GM12878 (cell line): ENCODE data around the gene FCF1. TPM values are rescaled to one million over a fixed set of nuclear protein-coding genes. Genes with fewer than 3 reads are reported as not detected.

Experiments used
- ATAC-seq: fragments of 200-7000 bp; cut with Tn5 transposase; 3 replicates; pipeline ENCODE4 v1.9.1; 2020; ENCODE audit warnings: mild to moderate bottlenecking, moderate library complexity
- BruUV-seq: library from RNA; stranded (reverse); fragments of 400-500 nt; replicated peaks from 2 replicates; lab custom pipeline; 2021; lab: Mats Ljungman, UMichigan
- CTCF ChIA-PET: fragments of 300-600 bp; sonication (Branson Sonifier 250); formaldehyde crosslinking; extraction: SDS; loops from one replicate; lab custom pipeline; 2021; ENCODE audit warnings: inconsistent platforms; lab: Yijun Ruan, JAX
- POLR2A ChIA-PET: fragments of 350-600 bp; formaldehyde crosslinking; extraction: SDS; loops from one replicate; lab custom pipeline; 2021; ENCODE audit warnings: inconsistent platforms; lab: Charles Lee
- RAD21 ChIA-PET: fragments of 300-600 bp; sonication (Branson Sonifier 250); formaldehyde crosslinking; loops from one replicate; lab custom pipeline; 2023; ENCODE audit warnings: antibody characterized with exemption; ENCODE audit not compliant: unreplicated experiment; lab: Charles Lee
- SMC1A ChIA-PET: fragments of 300-600 bp; sonication (Branson Sonifier 250); formaldehyde crosslinking; loops from one replicate; lab custom pipeline; 2023; ENCODE audit not compliant: unreplicated experiment, uncharacterized antibody; lab: Charles Lee
- DNase-seq: peaks from one replicate; pipeline ENCODE4 v3.0.0-alpha.2; 2011; ENCODE audit warnings: low read depth, low spot score
- FAIRE-seq: peaks from 3 replicates; lab custom pipeline; 2011; peaks lifted over from hg19 to GRCh38; lab: Jason Lieb, UNC
- H2AFZ ChIP-seq: 2 replicates; pipeline ENCODE4 v1.6.0; 2011; ENCODE audit warnings: low read depth, low read length, control low read depth; ENCODE audit not compliant: control insufficient read depth
- H3K27ac ChIP-seq: 2 replicates; pipeline ENCODE4 v1.5.1; 2011; ENCODE audit warnings: control low read depth; ENCODE audit not compliant: control insufficient read depth, insufficient read depth
- H3K27me3 ChIP-seq, 2 experiments: replicated peaks in 1 of 2; 2 replicates each; pipeline versions ENCODE4 v1.6.0 to v1.6.1; 2011; ENCODE audit warnings: low read length in 1 of 2; ENCODE audit not compliant: control insufficient read depth in 2 of 2, insufficient read depth in 2 of 2
- H3K36me3 ChIP-seq, 2 experiments: 2 replicates each; pipeline ENCODE4 v1.5.1; 2011; ENCODE audit warnings: low read length in 1 of 2; ENCODE audit not compliant: control insufficient read depth in 2 of 2, insufficient read depth in 2 of 2
- H3K4me1 ChIP-seq: 2 replicates; pipeline ENCODE4 v1.6.1; 2011; ENCODE audit warnings: mild to moderate bottlenecking, low read length, moderate library complexity, mixed read lengths; ENCODE audit not compliant: control insufficient read depth, insufficient read depth
- H3K4me2 ChIP-seq: 2 replicates; pipeline ENCODE4 v1.6.0; 2011; ENCODE audit warnings: control low read depth; ENCODE audit not compliant: control insufficient read depth, insufficient read depth
- H3K4me3 ChIP-seq: fragments of 200-600 bp; sonication (generic); 2 replicates; pipeline ENCODE4 v1.5.1; 2016
- H3K79me2 ChIP-seq: 2 replicates; pipeline ENCODE4 v1.6.0; 2011; ENCODE audit warnings: low read length; ENCODE audit not compliant: control insufficient read depth, insufficient read depth
- H3K9ac ChIP-seq: 2 replicates; pipeline ENCODE4 v1.8.0; 2011; ENCODE audit warnings: low read length, control low read depth, mixed read lengths; ENCODE audit not compliant: control insufficient read depth, insufficient read depth
- H3K9me3 ChIP-seq: replicated peaks from 3 replicates; pipeline ENCODE4 v1.5.1; 2011; ENCODE audit warnings: mild to moderate bottlenecking, low read length; ENCODE audit not compliant: control insufficient read depth, insufficient read depth
- H4K20me1 ChIP-seq: 2 replicates; pipeline ENCODE4 v1.6.0; 2011; ENCODE audit not compliant: control insufficient read depth, insufficient read depth
- FOS ChIP-seq: IDR thresholded peaks from 3 replicates; pipeline ENCODE4 v1.6.1; 2011; ENCODE audit warnings: borderline replicate concordance; ENCODE audit not compliant: insufficient read length; ENCODE audit errors: extremely low read depth
- PAX8 ChIP-seq: fragments of 450-650 bp; IDR thresholded peaks from 2 replicates; pipeline ENCODE4 v1.6.1; 2017; ENCODE audit warnings: mild to moderate bottlenecking, moderate library complexity
- PML ChIP-seq: IDR thresholded peaks from 2 replicates; pipeline ENCODE4 v1.6.1; 2012; ENCODE audit warnings: low read length, inconsistent platforms
- REST ChIP-seq: IDR thresholded peaks from 2 replicates; pipeline ENCODE4 v1.6.1; 2012; ENCODE audit warnings: mild to moderate bottlenecking, low read depth, low read length
- RFX5 ChIP-seq: IDR thresholded peaks from 2 replicates; pipeline ENCODE4 v1.6.1; 2011; ENCODE audit warnings: low read depth, low read length, improper control_type of control experiment
- SMAD5 ChIP-seq: IDR thresholded peaks from 2 replicates; pipeline ENCODE4 v1.6.1; 2016; ENCODE audit warnings: antibody characterized with exemption, low read depth
- WGBS: methylation state at CpG from one replicate; pipeline ENCODE4 v1.1.6; 2016; ENCODE audit warnings: low lambda C conversion rate; ENCODE audit not compliant: insufficient replicate concordance, insufficient coverage; ENCODE audit errors: missing lambda C conversion rate; 5-methylcytosine and 5-hydroxymethylcytosine counted together
- in situ Hi-C: fragments of 300-500 bp; cut with MboI; formaldehyde crosslinking; loops from 9 replicates; pipeline ENCODE4 v1.14.3; 2018; ENCODE audit warnings: mixed read lengths
- intact Hi-C: fragments of 100-400 bp; cut with micrococcal nuclease; formaldehyde crosslinking; loops from one replicate; pipeline ENCODE4 v1.14.2; 2022; ENCODE audit not compliant: unreplicated experiment
- polyA plus RNA-seq, 11 experiments: library from polyadenylated mRNA; depleted of rRNA in 4 of 11; unstranded in 6 of 11; stranded (reverse) in 5 of 11; fragments of >200 nt; fragmentation: Nextera tagmentation in 4 of 11; fragmentation: Illumina TruSeq in 1 of 11; extraction: Ambion mirVana in 4 of 11; extraction: Trizol in 1 of 11; gene quantifications; 1 replicate in 1 of 11; 2 replicates in 10 of 11; pipeline versions ENCODE4 v1.2.1 to v1.2.3, GENCODE V29; 2011 to 2016; ENCODE audit warnings: inconsistent platforms in 2 of 11, missing spikeins in 2 of 11, low read depth in 1 of 11
- total RNA-seq, 4 experiments: library from RNA; depleted of rRNA in 3 of 4; stranded (reverse); fragments of >200 nt in 3 of 4; fragmentation: Illumina TruSeq in 1 of 4; extraction: Trizol in 1 of 4; gene quantifications; 2 replicates each; pipeline versions ENCODE4 v1.2.1 to v1.2.3, GENCODE V29; 2013 to 2021
- TF ChIP-seq, protein P1 (sequence below): fragments of 450-650 bp; formaldehyde crosslinking; IDR thresholded peaks from 2 replicates; pipeline ENCODE4 v1.4.0; 2022; ENCODE audit warnings: mild to moderate bottlenecking, moderate library complexity
- TF ChIP-seq, protein P2 (sequence below): IDR thresholded peaks from 2 replicates; pipeline ENCODE4 v1.6.1; 2012; ENCODE audit warnings: low read depth, low read length, improper control_type of control experiment
- TF ChIP-seq, protein P3 (sequence below): IDR thresholded peaks from 2 replicates; pipeline ENCODE4 v1.6.1; 2012; ENCODE audit warnings: low read depth, low read length, improper control_type of control experiment
- TF ChIP-seq, protein P4 (sequence below): fragments of 450-650 bp; conservative IDR thresholded peaks from 2 replicates; pipeline ENCODE4 v1.6.1; 2017; ENCODE audit warnings: mild to moderate bottlenecking, moderate library complexity
- TF ChIP-seq, protein P5 (sequence below): fragments of 450-650 bp; IDR thresholded peaks from 2 replicates; pipeline ENCODE4 v1.6.1; 2016; ENCODE audit warnings: mild to moderate bottlenecking

Gene FCF1
- total and polyA plus RNA-seq, 10 of the 15 experiments (the other 5 are each of a cell fraction or from before 2014, with no cell fraction given) = 6.2 to 88.7 (median 28.5) TPM

DNA sequence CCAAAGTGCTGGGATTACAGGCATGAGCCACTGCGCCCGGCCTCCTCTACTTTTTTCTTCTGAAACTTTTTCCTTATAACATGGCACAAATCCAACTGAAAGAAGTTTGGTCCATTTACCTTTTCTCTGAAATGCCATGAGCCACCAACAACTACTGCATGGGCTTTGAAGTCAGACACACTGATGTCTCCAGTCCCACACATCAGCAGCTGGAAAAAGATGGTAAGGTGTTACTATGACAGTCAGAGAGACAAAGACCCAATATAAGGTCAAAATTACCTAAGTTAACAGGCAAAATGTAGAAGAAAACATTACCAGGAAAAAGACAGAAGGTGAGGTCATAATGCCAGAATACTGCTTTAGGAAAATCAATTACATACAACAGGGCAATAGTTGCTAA is 48.2 kb upstream of the FCF1 start (continued):
- TF ChIP-seq, protein P1, sequence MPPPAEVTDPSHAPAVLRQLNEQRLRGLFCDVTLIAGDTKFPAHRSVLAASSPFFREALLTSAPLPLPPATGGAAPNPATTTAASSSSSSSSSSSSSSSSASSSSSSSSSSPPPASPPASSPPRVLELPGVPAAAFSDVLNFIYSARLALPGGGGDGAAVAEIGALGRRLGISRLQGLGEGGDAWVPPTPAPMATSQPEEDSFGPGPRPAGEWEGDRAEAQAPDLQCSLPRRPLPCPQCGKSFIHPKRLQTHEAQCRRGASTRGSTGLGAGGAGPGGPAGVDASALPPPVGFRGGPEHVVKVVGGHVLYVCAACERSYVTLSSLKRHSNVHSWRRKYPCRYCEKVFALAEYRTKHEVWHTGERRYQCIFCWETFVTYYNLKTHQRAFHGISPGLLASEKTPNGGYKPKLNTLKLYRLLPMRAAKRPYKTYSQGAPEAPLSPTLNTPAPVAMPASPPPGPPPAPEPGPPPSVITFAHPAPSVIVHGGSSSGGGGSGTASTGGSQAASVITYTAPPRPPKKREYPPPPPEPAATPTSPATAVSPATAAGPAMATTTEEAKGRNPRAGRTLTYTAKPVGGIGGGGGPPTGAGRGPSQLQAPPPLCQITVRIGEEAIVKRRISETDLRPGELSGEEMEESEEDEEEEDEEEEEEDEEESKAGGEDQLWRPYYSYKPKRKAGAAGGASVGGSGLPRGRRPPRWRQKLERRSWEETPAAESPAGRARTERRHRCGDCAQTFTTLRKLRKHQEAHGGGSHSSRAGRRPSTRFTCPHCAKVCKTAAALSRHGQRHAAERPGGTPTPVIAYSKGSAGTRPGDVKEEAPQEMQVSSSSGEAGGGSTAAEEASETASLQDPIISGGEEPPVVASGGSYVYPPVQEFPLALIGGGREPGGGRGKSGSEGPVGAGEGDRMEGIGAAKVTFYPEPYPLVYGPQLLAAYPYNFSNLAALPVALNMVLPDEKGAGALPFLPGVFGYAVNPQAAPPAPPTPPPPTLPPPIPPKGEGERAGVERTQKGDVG (CRISPR knock-in tag) = no peak

DNA sequence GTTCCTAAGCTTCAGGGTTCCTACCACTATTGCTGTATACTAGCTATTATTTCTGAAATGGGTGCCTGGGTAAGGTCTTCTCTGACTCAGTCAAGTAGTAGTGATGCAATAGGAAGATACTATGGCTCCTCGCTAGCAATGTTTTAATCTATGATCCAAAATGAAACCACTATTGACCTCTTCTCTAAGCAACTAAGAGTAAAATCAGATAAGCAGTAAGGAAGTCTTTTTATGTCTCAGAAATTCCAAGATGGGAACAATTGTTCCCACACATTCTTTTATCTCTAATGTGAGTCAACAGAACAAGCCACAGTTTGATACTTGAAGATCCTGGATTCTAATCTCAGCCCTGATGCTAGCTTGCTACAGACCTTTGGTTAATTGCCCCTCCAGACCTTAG is 45.2 kb upstream of the FCF1 start:
- POLR2A ChIA-PET = no interaction called here
- no peak overlapping the region for H3K9ac ChIP-seq
- H4K20me1 ChIP-seq = no peaks in the 10 kb centered on the region
- no peaks in the 10 kb centered on the region for H3K27me3 ChIP-seq
- H3K4me3 ChIP-seq = no peak overlapping the region
- no peak for DNase-seq
- H3K4me2 ChIP-seq = no peak overlapping the region
- no peak overlapping the region for H3K27ac ChIP-seq
- in situ Hi-C loops (no loop called here), intact Hi-C loops (no loop called here)
- H3K4me1 ChIP-seq = no peaks in the 10 kb centered on the region
- WGBS = 100% methylated on average over 1 of the region's 1 CpG
- no peak overlapping the region for H2AFZ ChIP-seq
- ATAC-seq = no peak
- peaks cover 12 to 13% of the 10 kb centered on the region in 2 experiments for H3K36me3 ChIP-seq
- FAIRE-seq = no peak
- H3K9me3 ChIP-seq = no peaks in the 10 kb centered on the region
- CTCF ChIA-PET = interaction anchor here (0.9 to 1.5 kb wide), 3 partner anchors 11 to 59 kb away, joined by 3 to 7 read pairs (median 3); no protein-coding TSS in a partner anchor
- BruUV-seq = TSS peak; percentile 12
- no peaks in the 10 kb centered on the region for H3K79me2 ChIP-seq
- RAD21 ChIA-PET = no interaction called here
- SMC1A ChIA-PET = interaction anchor here (0.8 to 2.3 kb wide), 4 partner anchors 9 to 178 kb away, joined by 3 to 6 read pairs (median 4); no protein-coding TSS in a partner anchor
- no peak for TF ChIP-seq PAX8
- no peak for TF ChIP-seq PML
- no peak for TF ChIP-seq RFX5
- TF ChIP-seq, protein P2, sequence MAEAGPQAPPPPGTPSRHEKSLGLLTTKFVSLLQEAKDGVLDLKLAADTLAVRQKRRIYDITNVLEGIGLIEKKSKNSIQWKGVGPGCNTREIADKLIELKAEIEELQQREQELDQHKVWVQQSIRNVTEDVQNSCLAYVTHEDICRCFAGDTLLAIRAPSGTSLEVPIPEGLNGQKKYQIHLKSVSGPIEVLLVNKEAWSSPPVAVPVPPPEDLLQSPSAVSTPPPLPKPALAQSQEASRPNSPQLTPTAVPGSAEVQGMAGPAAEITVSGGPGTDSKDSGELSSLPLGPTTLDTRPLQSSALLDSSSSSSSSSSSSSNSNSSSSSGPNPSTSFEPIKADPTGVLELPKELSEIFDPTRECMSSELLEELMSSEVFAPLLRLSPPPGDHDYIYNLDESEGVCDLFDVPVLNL = no peak
- TF ChIP-seq, protein P3, sequence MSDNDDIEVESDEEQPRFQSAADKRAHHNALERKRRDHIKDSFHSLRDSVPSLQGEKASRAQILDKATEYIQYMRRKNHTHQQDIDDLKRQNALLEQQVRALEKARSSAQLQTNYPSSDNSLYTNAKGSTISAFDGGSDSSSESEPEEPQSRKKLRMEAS = no peak
- TF ChIP-seq REST = no peak
- no peak for TF ChIP-seq SMAD5
- TF ChIP-seq, protein P4, sequence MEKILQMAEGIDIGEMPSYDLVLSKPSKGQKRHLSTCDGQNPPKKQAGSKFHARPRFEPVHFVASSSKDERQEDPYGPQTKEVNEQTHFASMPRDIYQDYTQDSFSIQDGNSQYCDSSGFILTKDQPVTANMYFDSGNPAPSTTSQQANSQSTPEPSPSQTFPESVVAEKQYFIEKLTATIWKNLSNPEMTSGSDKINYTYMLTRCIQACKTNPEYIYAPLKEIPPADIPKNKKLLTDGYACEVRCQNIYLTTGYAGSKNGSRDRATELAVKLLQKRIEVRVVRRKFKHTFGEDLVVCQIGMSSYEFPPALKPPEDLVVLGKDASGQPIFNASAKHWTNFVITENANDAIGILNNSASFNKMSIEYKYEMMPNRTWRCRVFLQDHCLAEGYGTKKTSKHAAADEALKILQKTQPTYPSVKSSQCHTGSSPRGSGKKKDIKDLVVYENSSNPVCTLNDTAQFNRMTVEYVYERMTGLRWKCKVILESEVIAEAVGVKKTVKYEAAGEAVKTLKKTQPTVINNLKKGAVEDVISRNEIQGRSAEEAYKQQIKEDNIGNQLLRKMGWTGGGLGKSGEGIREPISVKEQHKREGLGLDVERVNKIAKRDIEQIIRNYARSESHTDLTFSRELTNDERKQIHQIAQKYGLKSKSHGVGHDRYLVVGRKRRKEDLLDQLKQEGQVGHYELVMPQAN = no peak
- TF ChIP-seq FOS = no peak
- TF ChIP-seq, protein P5, sequence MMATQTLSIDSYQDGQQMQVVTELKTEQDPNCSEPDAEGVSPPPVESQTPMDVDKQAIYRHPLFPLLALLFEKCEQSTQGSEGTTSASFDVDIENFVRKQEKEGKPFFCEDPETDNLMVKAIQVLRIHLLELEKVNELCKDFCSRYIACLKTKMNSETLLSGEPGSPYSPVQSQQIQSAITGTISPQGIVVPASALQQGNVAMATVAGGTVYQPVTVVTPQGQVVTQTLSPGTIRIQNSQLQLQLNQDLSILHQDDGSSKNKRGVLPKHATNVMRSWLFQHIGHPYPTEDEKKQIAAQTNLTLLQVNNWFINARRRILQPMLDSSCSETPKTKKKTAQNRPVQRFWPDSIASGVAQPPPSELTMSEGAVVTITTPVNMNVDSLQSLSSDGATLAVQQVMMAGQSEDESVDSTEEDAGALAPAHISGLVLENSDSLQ = no peak
